Measurements from ENCODE around the gene PIAS1. TPM values are rescaled to one million over a fixed set of nuclear protein-coding genes. Genes with fewer than 3 reads are reported as not detected.

Gene PIAS1
- total and polyA plus RNA-seq, 9 of the 15 experiments (the other 6 are each of a cell fraction or from before 2014, with no cell fraction given) = 18.0 to 59.1 (median 28.5) TPM

DNA sequence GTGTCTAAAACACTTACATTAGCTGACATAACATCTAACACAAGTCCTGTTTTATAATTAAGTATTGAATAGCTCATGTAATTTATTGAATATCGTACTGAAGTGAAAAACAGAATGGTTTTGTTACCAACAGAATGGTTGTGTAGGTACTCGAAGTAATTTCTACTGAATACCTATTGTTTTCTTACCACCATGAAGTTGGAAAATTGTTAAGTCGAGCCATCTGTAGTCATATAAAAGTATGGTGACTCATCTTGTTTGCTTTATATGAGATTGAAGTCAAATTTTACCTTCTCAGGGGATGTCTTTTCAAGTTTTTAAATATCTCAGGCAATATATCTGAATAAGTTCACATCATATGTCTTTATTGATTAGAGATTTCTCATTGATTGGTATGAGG is 37.6 kb downstream of the PIAS1 start:
- H3K4me3 ChIP-seq = no peak overlapping the region
- peaks cover 86% of the 10 kb centered on the region for H3K79me2 ChIP-seq (ENCODE audit: control insufficient read depth, insufficient read depth, low read length)
- H3K4me1 ChIP-seq (replicated peaks in 1 of 2; ENCODE audit: control insufficient read depth in 2 of 2, insufficient read depth in 2 of 2, low read length in 2 of 2) = no peaks in the 10 kb centered on the region
- POLR2A ChIA-PET = interaction anchor here (1.2 kb wide), 1 partner anchor 27 kb away, joined by 3 read pairs; no protein-coding TSS in a partner anchor
- H4K20me1 ChIP-seq (replicated peaks; ENCODE audit: control insufficient read depth, insufficient read depth, low read length) = no peaks in the 10 kb centered on the region
- FAIRE-seq = no peak
- peaks cover 5% of the 10 kb centered on the region for H3K9me3 ChIP-seq (replicated peaks; ENCODE audit: control insufficient read depth, insufficient read depth, low read depth, low read length)
- no peak for TF ChIP-seq FOXM1 (IDR thresholded peaks at IDR 0.05; ENCODE audit: low read depth)
- no peak for TF ChIP-seq FOXM1 (CRISPR knock-in tag; IDR thresholded peaks at IDR 0.05; ENCODE audit: low read depth)
- no peak for TF ChIP-seq SETDB1 (IDR thresholded peaks at IDR 0.05; ENCODE audit: low read length)
- no peak overlapping the region for H3K27ac ChIP-seq (ENCODE audit: extremely low read depth, low read depth, low read length)
- no peak overlapping the region for H3K9ac ChIP-seq (ENCODE audit: insufficient read depth in 1 of 2, low read depth in 2 of 2, low read length in 2 of 2)
- no peak overlapping the region for H2AFZ ChIP-seq (ENCODE audit: low read depth, low read length)
- peaks cover 36% of the 10 kb centered on the region for H3K36me3 ChIP-seq (ENCODE audit: control insufficient read depth, insufficient read depth, low read length)
- DNase-seq (ENCODE audit: extremely low read depth in 1 of 4, low spot score in 3 of 4) = no peak
- in situ Hi-C loops (cut with MboI) = no loop called here
- intact Hi-C loops (cut with micrococcal nuclease) = no loop called here
- WGBS (ENCODE audit: insufficient coverage, low coverage, missing lambda C conversion rate) = 87% methylated on average over 3 of the region's 3 CpGs
- no peak overlapping the region for H3K4me2 ChIP-seq (ENCODE audit: insufficient read depth, low read length)
- ATAC-seq = no peak
- H3K27me3 ChIP-seq (ENCODE audit: control insufficient read depth in 2 of 2, insufficient read depth in 2 of 2, low read length in 2 of 2) = no peaks in the 10 kb centered on the region
- CTCF ChIA-PET (ENCODE audit: low intra/inter-chr PET ratio) = no interaction called here
- no peaks in the 10 kb centered on the region for H3K9me1 ChIP-seq (ENCODE audit: control insufficient read depth, insufficient read depth, low read length)
- BruUV-seq (replicated peaks) = no TSS peak

DNA sequence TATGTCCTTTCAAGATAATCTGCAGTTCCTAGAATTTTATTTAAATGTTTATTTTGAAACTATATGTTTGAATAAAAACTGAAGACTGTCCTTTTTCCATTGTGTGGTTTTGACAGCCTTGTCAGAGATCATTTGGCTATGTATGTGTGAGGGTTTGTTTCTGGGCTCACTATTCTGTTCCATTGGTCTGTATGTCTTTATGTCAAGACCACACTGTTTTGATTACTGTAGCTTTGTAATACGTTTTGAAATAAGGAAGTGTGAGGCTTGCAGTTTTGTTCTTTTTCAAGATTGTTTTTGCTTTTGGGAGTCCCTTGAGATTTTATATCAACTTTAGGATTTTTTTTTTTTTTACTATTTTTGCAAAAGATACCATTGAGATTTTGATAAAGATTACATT is 42.0 kb downstream of the PIAS1 start:
- Histone ChIP-seq H3K4me1 (replicated peaks in 1 of 2; ENCODE audit: control insufficient read depth in 2 of 2, insufficient read depth in 2 of 2, low read length in 2 of 2) (no peaks in the 10 kb centered on the region), H2AFZ (ENCODE audit: low read depth, low read length) (no peak overlapping the region), H3K27ac (ENCODE audit: extremely low read depth, low read depth, low read length) (no peak overlapping the region), H3K4me2 (ENCODE audit: insufficient read depth, low read length) (no peak overlapping the region), H4K20me1 (replicated peaks; ENCODE audit: control insufficient read depth, insufficient read depth, low read length) (no peaks in the 10 kb centered on the region), H3K4me3 (no peak overlapping the region), H3K27me3 (ENCODE audit: control insufficient read depth in 2 of 2, insufficient read depth in 2 of 2, low read length in 2 of 2) (no peaks in the 10 kb centered on the region), H3K9me1 (ENCODE audit: control insufficient read depth, insufficient read depth, low read length) (no peaks in the 10 kb centered on the region), H3K9me3 (replicated peaks; ENCODE audit: control insufficient read depth, insufficient read depth, low read depth, low read length) (peaks cover 8% of the 10 kb centered on the region), H3K79me2 (ENCODE audit: control insufficient read depth, insufficient read depth, low read length) (peaks cover 89% of the 10 kb centered on the region), H3K9ac (ENCODE audit: insufficient read depth in 1 of 2, low read depth in 2 of 2, low read length in 2 of 2) (no peak overlapping the region), H3K36me3 (ENCODE audit: control insufficient read depth, insufficient read depth, low read length) (peaks cover 22% of the 10 kb centered on the region)
- intact Hi-C loops (cut with micrococcal nuclease) = no loop called here
- ChIA-PET POLR2A (interaction anchor here (0.6 kb wide), 1 partner anchor 59 kb away, joined by 3 read pairs; no protein-coding TSS in a partner anchor), CTCF (ENCODE audit: low intra/inter-chr PET ratio) (no interaction called here)
- 85% methylated on average over 1 of the region's 1 CpG for WGBS (ENCODE audit: insufficient coverage, low coverage, missing lambda C conversion rate)
- ATAC-seq (no peak), DNase-seq (ENCODE audit: extremely low read depth in 1 of 4, low spot score in 3 of 4) (no peak), FAIRE-seq (peak; percentile 11)
- in situ Hi-C loops (cut with MboI) = no loop called here
- TF ChIP-seq ADNP (tag; IDR thresholded peaks at IDR 0.05) = 0 out of 2 replicates have a peak, but pooled peaks have one; percentile 26
- peak in 1 of 2 experiments; percentile 53; a peak in 1 of 3 replicates for TF ChIP-seq CBX3 (IDR thresholded peaks at IDR 0.05; ENCODE audit: borderline replicate concordance in 1 of 2, low read length in 2 of 2)
- TF ChIP-seq MIER1 (IDR thresholded peaks at IDR 0.05; ENCODE audit: low read depth) = no peak
- TF ChIP-seq RBM25 (IDR thresholded peaks at IDR 0.05; ENCODE audit: low read depth, low read length, severe bottlenecking) = peak; percentile 80
- TF ChIP-seq BCOR (IDR thresholded peaks at IDR 0.05) = peak; percentile 40; the same call in 1 of the 2 replicates
- TF ChIP-seq ZBTB11 (CRISPR knock-in tag; IDR thresholded peaks at IDR 0.05) = no peak
- peak; percentile 32; the same call in 1 of the 2 replicates for TF ChIP-seq TRIM28 (IDR thresholded peaks at IDR 0.05)
- no TSS peak for BruUV-seq (replicated peaks)

Measured in K562 (cell line).